Activated naive CD4-positive, alpha-beta T cell treated with anti-CD3 and anti-CD28 coated beads, Interleukin-2, amount 50 U/mL, for 16 hours (primary cell): ENCODE measurements around the gene ARF4.
A peak's percentile ranks its signal among the peaks of the same experiment; 100 is the strongest.

Experiments used
- DNase-seq: peaks from one replicate; pipeline ENCODE4 v3.0.0-alpha.2; 2020

Gene ARF4

GRCh38 chr3:57575966-57576626 is 21.0 kb downstream of the ARF4 start:
- no peak for DNase-seq

GRCh38 chr3:57572096-57572495 is 25.0 kb downstream of the ARF4 start:
- no peak for DNase-seq

- no peak for DNase-seq
Observed at GRCh38 chr3:57570878-57571277, 26.3 kb downstream of the ARF4 start.

GRCh38 chr3:57569859-57570450 is 27.2 kb downstream of the ARF4 start:
- no peak for DNase-seq

GRCh38 chr3:57559526-57559925 is 37.6 kb downstream of the ARF4 start:
- no peak for DNase-seq

GRCh38 chr3:57557085-57557537 is 40.0 kb downstream of the ARF4 start:
- peak; percentile 34 for DNase-seq

- peak; percentile 34 for DNase-seq
Observed at GRCh38 chr3:57556459-57557084, 40.6 kb downstream of the ARF4 start.

- peak; percentile 83 for DNase-seq
Observed at GRCh38 chr3:57555738-57556458, 41.2 kb downstream of the ARF4 start, which contains the start of gene PDE12. TSS of gene PDE12 (plus strand) at chr3:57556274. CDS start at chr3:57556380, 106 bp downstream.

GRCh38 chr3:57555306-57555705 is 41.8 kb downstream of the ARF4 start:
- DNase-seq: no peak

GRCh38 chr3:57546616-57547015 is 50.5 kb downstream of the ARF4 start:
- DNase-seq: no peak

GRCh38 chr3:57545636-57546268 is 51.4 kb downstream of the ARF4 start:
- no peak for DNase-seq

- DNase-seq: no peak
Observed at GRCh38 chr3:57544181-57545125, 52.7 kb downstream of the ARF4 start, which contains the start of gene DNAH12. TSS of gene DNAH12 (minus strand) at chr3:57544344. CDS start at chr3:57542870, 1,474 bp downstream.

GRCh38 chr3:57538465-57538864 is 58.7 kb downstream of the ARF4 start:
- DNase-seq: no peak

- DNase-seq: no peak
Observed at GRCh38 chr3:57530071-57530608, 67.0 kb downstream of the ARF4 start.
